Right ventricle myocardium inferior (tissue), 1 donor: Measurements from ENCODE around the gene UPF1. TPM values are rescaled to one million over a fixed set of nuclear protein-coding genes. Genes with fewer than 3 reads are reported as not detected.
A peak's percentile ranks its signal among the peaks of the same experiment; 100 is the strongest.

Experiments
- ATAC-seq: fragments of 200-7000 bp; cut with Tn5 transposase; one replicate; pipeline ENCODE4 v1.9.1; 2020; ENCODE audit warnings: mild to moderate bottlenecking, moderate library complexity
- DNase-seq: peaks from one replicate; pipeline ENCODE4 v3.0.0; 2021; ENCODE audit errors: missing footprints
- intact Hi-C: fragments of 100-400 bp; cut with DNase I; formaldehyde crosslinking; loops from one replicate; pipeline ENCODE4 v1.11.0; 2022
- total RNA-seq: library from RNA; stranded (reverse); fragmentation: NEBNext Ultra II Directional; extraction: Animal tissue kit (Norgen Biotek cat#: 25700); gene quantifications from one replicate; pipeline ENCODE4 v1.2.1, GENCODE V29; 2021
- donor health status: DM: no; HTN: yes; CAD: no; lungs with severe emphysema.

The UPF1 gene
- total RNA-seq, 1 donor from 2014 or later = 37.0 TPM

DNA sequence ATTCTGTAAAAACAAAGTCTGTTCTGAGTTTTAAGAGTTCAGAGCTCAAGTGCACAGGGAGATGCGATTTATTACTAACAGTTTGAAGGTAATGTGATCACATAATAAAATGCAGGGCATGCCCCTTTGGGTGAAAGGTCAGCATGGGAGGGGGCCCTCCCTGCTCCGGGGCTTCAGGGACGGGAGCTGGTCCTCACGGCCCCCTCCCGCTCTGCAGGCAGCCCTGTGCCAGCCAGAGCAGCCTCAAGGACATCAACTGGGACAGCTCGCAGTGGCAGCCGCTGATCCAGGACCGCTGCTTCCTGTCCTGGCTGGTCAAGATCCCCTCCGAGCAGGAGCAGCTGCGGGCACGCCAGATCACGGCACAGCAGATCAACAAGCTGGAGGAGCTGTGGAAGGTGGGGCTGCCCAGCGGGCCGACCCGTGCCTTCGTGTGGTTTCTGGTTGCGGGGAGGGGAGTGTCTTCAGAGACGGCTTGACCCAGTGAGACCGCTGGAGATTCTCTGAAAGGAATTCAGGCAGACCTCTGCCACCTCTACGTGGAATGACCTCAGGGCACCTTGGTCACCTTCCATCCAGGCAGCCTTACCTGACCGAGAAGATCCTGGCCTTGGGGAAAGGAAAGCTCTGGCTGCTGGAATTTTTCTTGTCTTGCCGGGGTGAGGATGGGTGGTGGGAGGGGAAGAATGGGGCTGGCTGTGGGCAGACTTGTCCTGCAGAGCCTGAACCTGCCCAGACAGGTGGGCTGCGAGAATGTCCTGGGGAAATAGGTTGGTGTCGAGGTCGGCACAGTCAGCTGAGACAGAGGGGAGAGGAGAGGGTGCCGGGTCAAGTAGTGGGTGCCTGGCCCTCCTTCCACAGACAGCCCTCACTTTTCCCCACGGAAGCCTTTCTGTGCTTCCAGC lies 19.0 kb downstream of the UPF1 start:
- ATAC-seq (no peak), DNase-seq (peak; percentile 49)
- intact Hi-C loops = no loop called here

- no peak for DNase-seq
- ATAC-seq = no peak
- intact Hi-C loops = no loop called here
Observed at GRCh38 chr19:18851673-18852325, 20.0 kb downstream of the UPF1 start.

DNA sequence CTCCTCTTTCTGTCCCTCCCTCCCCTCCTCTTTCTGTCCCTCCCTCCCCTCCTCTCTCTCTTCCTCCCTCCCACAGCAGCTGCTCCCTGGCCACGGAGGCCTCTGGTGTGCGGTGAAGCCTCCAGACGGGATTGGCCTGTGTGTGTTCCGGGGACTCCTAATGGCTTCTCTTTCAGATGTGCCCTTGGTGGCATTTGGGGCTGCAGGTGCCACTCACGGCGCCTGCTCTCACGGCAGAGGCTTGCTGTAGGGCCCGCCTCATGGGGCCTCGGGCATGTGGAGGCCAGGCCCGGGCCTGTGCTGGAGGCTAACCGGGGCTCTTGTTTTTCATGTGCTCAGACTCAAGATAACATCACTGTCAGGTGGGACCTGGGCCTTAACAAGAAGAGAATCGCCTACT lies 20.9 kb downstream of the UPF1 start:
- DNase-seq (no peak), ATAC-seq (no peak)
- intact Hi-C loops = no loop called here

GRCh38 chr19:18853755-18854427 lies 22.1 kb downstream of the UPF1 start:
- intact Hi-C loops = no loop called here
- DNase-seq (no peak), ATAC-seq (no peak)

- no peak for ATAC-seq
- peak; percentile 20 for DNase-seq
- intact Hi-C loops = no loop called here
Observed at GRCh38 chr19:18854982-18855381, 23.2 kb downstream of the UPF1 start.

DNA sequence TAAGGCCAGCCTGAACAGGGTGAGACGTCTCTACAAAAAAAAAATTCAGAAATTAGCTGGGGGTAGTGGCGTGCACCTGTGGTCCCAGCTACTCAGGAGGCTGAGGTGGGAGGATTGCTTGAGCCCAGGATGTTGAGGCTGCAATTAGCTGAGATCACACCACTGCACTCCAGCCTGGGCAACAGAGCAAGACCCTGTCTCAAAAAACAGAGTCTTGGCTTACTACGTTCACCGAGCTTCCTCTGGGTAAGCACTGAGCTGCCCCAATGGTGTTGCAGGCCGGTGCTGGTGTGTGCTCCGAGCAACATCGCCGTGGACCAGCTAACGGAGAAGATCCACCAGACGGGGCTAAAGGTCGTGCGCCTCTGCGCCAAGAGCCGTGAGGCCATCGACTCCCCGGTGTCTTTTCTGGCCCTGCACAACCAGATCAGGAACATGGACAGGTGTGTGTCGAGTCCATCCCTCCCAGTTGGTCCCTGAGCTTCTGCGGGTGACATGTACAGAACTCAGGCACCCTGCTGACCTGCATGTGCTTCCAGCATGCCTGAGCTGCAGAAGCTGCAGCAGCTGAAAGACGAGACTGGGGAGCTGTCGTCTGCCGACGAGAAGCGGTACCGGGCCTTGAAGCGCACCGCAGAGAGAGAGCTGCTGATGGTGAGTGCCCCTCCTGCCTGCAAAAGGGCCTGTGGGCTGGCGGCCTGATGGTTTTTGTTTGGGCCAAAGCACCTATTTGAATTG lies 24.1 kb downstream of the UPF1 start:
- DNase-seq (peak; percentile 32), ATAC-seq (no peak)
- intact Hi-C loops = no loop called here

DNA sequence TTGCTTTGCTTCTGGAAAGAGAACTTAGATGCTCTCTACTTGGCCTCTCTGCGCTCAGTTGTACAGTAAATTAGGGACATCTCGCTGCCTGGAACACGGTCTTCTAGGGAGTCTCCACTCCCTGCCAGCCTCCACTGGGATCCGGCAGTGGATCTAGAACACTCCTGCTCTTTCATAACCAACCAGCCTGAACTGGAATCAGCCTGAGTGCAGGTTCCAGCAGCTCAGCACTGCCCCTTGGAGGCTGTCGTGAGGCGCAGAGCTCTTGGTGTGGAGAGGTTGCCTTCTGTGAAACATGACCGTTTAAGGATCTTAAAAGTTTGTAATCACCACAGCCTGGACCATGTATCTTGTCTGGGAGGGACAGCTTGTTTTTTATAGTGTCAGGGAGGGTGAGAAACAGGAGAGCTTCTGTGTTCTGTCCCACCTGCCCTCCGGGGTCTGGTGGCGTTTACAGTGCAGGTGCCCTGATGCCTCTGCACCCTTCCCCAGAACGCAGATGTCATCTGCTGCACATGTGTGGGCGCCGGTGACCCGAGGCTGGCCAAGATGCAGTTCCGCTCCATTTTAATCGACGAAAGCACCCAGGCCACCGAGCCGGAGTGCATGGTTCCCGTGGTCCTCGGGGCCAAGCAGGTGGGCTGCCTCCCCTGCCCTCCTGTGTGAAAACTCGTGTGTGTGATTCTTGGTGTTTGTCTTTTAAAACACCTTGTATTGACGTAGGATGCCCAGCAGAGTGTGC lies 24.8 kb downstream of the UPF1 start:
- intact Hi-C loops = no loop called here
- peak; percentile 43 for DNase-seq
- ATAC-seq = no peak

DNA sequence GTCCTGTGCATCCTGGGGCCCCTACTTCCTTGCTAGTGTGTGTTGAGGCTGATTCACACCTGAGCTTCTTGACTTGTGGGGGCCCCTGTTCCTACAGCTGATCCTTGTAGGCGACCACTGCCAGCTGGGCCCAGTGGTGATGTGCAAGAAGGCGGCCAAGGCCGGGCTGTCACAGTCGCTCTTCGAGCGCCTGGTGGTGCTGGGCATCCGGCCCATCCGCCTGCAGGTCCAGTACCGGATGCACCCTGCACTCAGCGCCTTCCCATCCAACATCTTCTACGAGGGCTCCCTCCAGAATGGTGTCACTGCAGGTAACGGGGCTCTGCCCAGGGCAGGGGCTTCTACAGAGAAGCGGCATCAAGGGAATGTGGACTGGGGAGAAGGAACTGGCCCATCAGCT lies 25.5 kb downstream of the UPF1 start:
- intact Hi-C loops = no loop called here
- DNase-seq = no peak
- no peak for ATAC-seq

GRCh38 chr19:18858906-18859646 lies 27.3 kb downstream of the UPF1 start:
- ATAC-seq (no peak), DNase-seq (peak; percentile 32)
- intact Hi-C loops = no loop called here

- ATAC-seq (no peak), DNase-seq (peak; percentile 25)
- intact Hi-C loops = no loop called here
Observed at GRCh38 chr19:18859676-18860301, 28.0 kb downstream of the UPF1 start.

- intact Hi-C loops = no loop called here
- peak; percentile 34 for DNase-seq
- ATAC-seq = no peak
Observed at GRCh38 chr19:18860302-18860700, 28.5 kb downstream of the UPF1 start.

DNA sequence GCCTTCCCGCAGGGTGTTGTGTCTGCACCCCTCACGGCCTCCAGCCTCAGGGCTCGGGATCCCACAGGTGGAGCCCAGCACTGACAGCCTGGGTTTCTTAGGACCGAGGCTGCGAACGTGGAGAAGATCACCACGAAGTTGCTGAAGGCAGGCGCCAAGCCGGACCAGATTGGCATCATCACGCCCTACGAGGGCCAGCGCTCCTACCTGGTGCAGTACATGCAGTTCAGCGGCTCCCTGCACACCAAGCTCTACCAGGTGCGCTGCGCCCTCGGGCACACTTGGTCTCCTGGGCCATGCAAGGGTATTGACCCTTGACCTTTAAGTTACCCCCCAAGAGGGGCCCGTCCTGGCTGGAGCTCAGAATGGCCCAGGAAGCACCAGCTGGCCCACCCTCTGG lies 29.0 kb downstream of the UPF1 start:
- DNase-seq (no peak), ATAC-seq (no peak)
- intact Hi-C loops = no loop called here

DNA sequence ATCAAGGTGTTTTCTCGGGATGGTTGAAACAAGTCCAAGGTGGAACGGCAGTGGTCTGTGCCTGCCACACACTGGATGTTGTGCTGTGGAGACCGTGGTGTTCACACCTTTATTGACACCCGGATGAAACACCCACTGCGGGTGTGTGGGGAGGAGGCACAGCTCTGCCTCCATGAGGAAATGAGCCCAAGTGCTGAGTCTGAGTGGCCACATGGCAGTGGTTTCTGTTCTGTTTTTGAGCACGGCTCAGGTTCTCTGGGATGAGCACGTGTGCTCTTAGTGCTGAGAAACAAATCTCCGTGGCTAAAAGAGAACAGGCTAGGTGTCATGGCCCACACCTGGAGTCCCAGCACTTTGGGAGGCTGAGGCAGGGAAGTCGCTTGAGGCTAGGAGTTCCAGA lies 29.5 kb downstream of the UPF1 start:
- DNase-seq = no peak
- no peak for ATAC-seq
- intact Hi-C loops = no loop called here

DNA sequence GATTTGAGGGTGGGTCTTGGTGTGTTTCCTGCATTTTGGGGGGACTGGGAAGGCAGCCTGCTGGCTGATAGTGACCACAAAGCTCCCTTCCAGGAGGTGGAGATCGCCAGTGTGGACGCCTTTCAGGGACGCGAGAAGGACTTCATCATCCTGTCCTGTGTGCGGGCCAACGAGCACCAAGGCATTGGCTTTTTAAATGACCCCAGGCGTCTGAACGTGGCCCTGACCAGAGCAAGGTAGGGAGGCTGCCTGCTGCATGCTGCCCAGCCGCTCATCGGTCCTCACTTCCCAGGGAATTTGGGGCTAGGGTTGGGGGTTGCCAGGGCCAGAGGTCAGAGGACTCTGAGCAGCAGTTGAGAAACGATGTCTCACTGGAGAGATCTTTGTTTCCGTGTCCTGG lies 30.2 kb downstream of the UPF1 start:
- intact Hi-C loops = no loop called here
- ATAC-seq = no peak
- no peak for DNase-seq

DNA sequence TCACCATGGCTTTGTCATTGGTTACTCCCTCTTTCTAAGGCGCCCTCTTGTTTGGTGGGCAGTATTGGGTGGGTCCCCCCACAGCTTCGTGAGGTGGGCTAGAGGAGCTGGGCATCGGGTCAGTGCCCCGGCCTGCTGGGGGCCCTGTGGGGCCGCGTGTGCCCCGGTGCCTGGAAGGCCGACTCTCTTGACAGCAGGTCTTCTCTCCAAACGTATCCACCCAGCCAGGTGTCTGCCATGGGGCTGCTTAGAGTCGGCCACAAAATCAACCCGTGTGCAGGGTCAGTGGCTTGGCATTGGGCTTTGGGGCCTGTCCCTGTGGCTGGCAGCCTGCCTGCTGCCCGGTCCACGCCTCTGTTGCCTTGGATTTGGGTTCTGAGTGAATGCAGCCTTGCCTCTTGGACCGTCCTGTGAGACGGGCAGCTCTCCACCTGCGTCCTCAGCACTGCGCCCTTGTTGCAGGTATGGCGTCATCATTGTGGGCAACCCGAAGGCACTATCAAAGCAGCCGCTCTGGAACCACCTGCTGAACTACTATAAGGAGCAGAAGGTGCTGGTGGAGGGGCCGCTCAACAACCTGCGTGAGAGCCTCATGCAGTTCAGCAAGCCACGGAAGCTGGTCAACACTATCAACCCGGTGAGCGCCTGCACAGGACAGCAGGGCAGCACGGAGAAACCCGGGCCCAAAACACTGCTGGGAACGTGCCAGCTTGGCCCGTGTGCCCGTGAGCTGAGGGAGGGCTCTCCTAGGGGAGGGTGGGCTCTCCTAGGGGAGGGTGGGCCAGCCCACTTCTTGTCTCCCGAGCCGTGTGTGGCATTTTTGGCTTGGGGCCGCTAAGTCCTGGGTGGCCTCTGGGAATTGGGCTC lies 31.4 kb downstream of the UPF1 start:
- ATAC-seq (no peak), DNase-seq (no peak)
- intact Hi-C loops = no loop called here

GRCh38 chr19:18863843-18864362 lies 32.1 kb downstream of the UPF1 start:
- DNase-seq (no peak), ATAC-seq (no peak)
- intact Hi-C loops = no loop called here
